ENCODE results near the gene FSCN2.

The FSCN2 gene

GRCh38 chr17:81532490-81533287 is 4.5 kb downstream of the FSCN2 start:
- no peak overlapping the region for H3K4me3 ChIP-seq (ENCODE audit: low read length)
- TF ChIP-seq, protein P1, sequence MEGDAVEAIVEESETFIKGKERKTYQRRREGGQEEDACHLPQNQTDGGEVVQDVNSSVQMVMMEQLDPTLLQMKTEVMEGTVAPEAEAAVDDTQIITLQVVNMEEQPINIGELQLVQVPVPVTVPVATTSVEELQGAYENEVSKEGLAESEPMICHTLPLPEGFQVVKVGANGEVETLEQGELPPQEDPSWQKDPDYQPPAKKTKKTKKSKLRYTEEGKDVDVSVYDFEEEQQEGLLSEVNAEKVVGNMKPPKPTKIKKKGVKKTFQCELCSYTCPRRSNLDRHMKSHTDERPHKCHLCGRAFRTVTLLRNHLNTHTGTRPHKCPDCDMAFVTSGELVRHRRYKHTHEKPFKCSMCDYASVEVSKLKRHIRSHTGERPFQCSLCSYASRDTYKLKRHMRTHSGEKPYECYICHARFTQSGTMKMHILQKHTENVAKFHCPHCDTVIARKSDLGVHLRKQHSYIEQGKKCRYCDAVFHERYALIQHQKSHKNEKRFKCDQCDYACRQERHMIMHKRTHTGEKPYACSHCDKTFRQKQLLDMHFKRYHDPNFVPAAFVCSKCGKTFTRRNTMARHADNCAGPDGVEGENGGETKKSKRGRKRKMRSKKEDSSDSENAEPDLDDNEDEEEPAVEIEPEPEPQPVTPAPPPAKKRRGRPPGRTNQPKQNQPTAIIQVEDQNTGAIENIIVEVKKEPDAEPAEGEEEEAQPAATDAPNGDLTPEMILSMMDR (conservative IDR thresholded peaks at IDR 0.05; ENCODE audit: low read length): no peak
- DNase-seq (ENCODE audit: low read depth): no peak

- H3K4me3 ChIP-seq (ENCODE audit: low read length): no peak overlapping the region
- DNase-seq (ENCODE audit: low read depth): no peak
- TF ChIP-seq, protein P1 (conservative IDR thresholded peaks at IDR 0.05; ENCODE audit: low read length): no peak
Observed at GRCh38 chr17:81533339-81534141, 5.4 kb downstream of the FSCN2 start.

DNA sequence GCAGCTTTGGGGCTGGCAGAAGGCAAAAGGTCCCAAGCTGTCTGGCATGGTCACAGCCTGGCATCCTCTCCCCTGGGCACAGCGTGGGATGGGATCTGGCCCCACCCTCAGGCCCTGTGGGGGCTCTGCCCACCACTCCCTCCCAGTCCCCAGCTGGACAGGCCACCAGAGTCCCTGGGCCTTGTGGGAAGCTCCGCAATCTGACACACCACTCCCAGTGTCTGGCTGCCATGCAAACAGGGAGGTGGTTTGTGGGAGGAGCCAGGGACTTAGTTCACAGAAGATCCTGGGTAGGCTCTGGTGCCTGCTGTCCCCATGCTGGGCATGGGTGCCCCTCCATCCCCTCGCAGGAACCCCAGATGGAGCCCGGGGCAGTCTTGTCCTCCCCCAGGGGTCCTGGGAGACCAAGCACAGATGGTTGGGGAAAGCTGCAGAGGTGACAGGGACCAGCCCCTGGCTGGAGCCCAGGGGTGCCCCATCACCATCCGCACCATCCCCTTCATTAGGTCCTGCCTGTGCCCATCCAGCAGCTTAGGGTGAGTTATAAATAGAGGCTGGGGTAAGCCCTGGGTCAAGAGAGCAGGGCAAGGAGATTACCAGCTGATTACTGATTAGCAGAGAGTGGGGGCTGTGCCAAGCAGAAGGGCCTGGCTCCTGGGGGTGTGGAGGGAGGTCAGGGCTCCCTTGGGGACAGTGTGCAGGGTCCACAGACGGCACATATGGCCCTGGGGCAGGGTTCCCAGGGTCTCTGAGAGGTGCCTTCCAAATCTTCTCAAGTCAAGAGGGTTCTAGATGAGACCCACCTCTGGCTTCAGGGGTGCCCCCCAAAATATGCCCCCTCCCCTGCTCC is 6.2 kb downstream of the FSCN2 start:
- no peak overlapping the region for H3K4me3 ChIP-seq (ENCODE audit: low read length)
- DNase-seq (ENCODE audit: low read depth): no peak
- TF ChIP-seq, protein P1 (conservative IDR thresholded peaks at IDR 0.05; ENCODE audit: low read length): no peak

GRCh38 chr17:81535007-81535328 is 6.8 kb downstream of the FSCN2 start:
- TF ChIP-seq, protein P1 (conservative IDR thresholded peaks at IDR 0.05; ENCODE audit: low read length): no peak
- no peak for DNase-seq (ENCODE audit: low read depth)

DNA sequence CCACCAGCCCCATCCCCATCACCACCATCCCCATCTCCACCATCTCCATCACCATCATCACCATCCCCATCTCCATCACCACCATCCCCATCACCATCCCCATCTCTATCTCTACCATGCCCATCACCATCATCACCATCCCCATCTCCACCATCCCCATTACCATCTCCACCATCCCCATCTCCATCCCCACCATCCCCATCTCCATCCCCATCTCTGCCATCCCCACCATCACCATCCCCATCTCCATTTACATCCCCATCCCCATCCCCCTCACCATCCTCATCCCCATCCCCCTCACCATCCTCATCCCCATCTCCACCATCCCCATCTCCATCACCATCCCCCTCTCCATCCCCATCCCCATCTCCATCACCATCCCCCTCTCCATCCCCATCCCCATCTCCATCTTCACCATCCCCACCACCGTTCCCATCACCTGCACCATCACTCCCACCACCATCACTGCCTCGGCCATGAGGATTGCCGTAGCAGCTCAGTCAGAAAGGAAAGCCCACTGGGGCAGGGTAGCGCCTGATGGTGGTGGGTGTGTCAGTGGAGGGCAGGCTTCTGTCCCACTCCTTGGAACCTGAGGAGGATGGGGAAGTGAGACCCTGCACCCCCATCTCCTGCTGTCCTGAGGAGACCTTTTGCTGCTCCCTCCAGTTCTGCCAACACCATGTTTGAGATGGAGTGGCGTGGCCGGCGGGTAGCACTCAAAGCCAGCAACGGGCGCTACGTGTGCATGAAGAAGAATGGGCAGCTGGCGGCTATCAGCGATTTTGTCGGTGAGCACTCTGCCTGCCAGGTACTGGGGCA is 7.5 kb downstream of the FSCN2 start:
- no peak for DNase-seq (ENCODE audit: low read depth)
- TF ChIP-seq, protein P1 (conservative IDR thresholded peaks at IDR 0.05; ENCODE audit: low read length): no peak
- H3K4me3 ChIP-seq (ENCODE audit: low read length): no peak overlapping the region

More at GRCh38 chr17:81535007-81535328, 6.8 kb downstream of the FSCN2 start:
- no peak overlapping the region for H3K4me3 ChIP-seq (ENCODE audit: low read length)

All from AG10803 (cell line).